ENCODE results near the gene SLFNL1. TPM values are rescaled to one million over a fixed set of nuclear protein-coding genes. Genes with fewer than 3 reads are reported as not detected.

The SLFNL1 gene
- 0.65 and 0.89 TPM in 2 replicates for total RNA-seq

DNA sequence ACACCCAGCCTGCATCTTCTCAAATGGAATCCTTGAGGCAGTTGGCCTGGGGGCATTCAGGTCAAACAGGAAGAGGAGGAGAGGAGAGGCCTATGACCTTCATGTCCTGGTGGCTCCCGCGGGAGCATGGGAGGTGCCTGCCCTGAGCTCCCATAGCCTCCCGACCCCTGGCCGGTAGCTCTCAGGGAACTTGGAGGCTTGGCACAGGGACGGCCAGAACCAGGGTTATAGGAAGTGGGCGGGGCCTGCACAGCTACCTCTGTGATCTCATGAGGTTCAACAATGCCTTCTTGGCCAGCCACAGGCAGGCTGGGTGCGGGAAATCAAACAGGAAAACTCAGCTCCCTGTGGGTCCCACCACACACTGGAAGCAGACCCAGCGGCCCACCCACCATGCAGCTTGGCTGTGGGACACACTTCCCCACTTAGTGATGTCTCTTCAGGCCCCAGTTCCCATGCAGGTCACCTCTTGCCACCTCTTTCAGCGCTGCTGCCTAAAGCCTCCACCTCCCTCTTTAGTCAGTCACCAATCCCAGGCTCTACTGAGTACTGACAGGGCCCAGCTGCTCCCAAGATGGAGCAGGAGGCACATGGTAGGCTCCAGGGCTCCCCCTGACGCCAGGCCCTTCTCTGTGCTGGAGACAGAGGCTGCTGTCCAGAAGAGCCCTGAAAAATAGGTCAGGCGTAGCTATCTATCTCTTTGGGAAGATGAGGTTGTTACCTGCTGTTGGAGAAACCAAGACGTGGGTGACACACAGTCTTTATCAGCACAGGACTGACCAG is at the start of gene SLFNL1:
TSS of gene SLFNL1 (minus strand) at position 200 of the 783 bp plus-strand sequence. CDS start 1,065 bp downstream, outside the sequence.

DNA sequence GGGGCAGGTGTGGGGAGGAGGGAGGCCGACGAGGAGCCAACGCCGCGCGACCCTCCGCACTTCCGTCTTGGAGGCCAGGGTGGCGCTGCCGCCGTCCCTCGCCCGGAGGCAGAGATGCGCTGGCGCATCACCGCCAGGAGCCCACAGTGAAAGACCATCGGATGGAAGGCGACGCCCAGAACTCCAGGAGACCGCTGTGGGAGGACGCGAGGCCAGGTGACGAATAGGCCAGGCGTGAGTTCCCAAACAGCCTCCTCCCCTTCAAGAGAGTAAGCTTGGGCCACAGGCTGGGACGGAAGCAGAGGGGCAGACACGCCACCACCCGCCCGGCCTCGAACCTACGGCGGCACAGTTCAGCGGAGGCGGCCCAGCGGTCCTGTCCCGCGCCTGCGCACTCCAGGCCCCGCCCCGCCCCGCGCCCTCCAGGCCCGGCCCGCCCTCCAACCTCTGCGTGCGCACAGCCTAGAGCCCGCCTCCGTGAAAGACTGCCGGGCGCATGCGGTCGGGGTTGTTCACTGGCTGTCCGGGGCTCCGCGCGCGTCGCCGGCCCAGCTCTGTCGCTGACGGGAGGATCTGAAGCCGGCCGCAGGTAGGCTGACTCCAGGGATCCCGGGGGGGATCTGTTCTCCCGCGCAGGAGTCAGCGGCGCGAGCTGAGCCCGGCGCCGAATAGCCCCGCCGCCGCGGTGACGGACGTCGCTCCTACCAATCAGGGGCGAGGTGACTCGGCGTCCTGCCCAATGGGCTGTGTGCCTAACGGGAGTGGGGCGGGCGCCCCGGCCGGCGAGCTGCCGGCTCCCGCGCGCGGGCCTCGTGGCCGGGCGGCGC is 42.1 kb downstream of the SLFNL1 start, which contains the start of gene CTPS1:
TSS of gene CTPS1 (plus strand) at position 456 of the 827 bp plus-strand sequence. CDS start 3,595 bp downstream, outside the sequence.

Other genes with a start within 250 kb of the SLFNL1 start
- gene KCNQ4, start 237.9 kb downstream of the SLFNL1 start, total RNA-seq = not detected in 2 replicates
- 0.89 and 2.7 TPM in 2 replicates for gene CITED4, start 159.4 kb downstream of the SLFNL1 start, total RNA-seq
- gene CTPS1, start 42.0 kb downstream of the SLFNL1 start, total RNA-seq = 67.1 and 122 TPM in 2 replicates
- 24.9 and 31.0 TPM in 2 replicates for gene SCMH1, start 220.6 kb upstream of the SLFNL1 start, total RNA-seq

All from smooth muscle cell of the umbilical artery (primary cell).